ENCODE measurements around the gene TNK2. TPM values are rescaled to one million over a fixed set of nuclear protein-coding genes. Genes with fewer than 3 reads are reported as not detected.
"Not testable (repeated sequence)": the region's sequence is repeated elsewhere in the genome, so short reads cannot be mapped to it uniquely, and the experiment has no call there.

Gene TNK2
- total RNA-seq, 1 donor from 2014 or later: 46.2 TPM

DNA sequence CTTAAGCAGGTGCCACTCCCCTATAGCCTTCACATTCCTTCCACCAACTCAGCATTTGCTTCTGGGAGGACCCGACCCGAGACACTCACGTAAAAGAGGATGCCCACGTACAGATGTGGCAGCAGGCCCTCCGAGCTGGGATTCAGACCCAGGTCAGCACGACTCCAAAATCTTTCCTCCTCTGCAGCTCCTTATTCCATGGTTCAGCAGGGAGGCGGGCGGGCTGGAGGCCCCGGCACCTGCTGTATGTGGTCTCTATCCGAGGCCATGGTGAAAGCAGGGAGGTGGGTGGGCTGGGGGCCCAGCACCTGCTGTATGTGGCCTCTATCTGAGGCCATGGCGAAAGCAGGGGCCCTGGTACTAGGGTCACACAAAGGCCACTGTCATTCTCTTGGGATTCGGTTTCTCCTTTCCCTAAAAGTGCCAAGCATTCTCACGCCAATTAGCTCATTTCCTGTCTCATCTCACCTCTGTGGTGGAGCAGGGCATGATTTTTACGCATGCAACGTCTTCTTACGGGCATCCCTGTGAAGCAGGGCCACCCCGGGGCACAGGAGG lies 90.7 kb downstream of the TNK2 start:
- no peak for DNase-seq
- peaks cover 3% of the 10 kb centered on the region for H3K27me3 Mint-ChIP-seq (ENCODE audit: unreplicated experiment)
- no peaks in the 10 kb centered on the region for H3K36me3 Mint-ChIP-seq (ENCODE audit: unreplicated experiment)
- H3K4me3 Mint-ChIP-seq (ENCODE audit: unreplicated experiment): no peak overlapping the region
- H3K9me3 Mint-ChIP-seq (ENCODE audit: unreplicated experiment): peaks cover 4% of the 10 kb centered on the region
- TF ChIP-seq, protein P1, sequence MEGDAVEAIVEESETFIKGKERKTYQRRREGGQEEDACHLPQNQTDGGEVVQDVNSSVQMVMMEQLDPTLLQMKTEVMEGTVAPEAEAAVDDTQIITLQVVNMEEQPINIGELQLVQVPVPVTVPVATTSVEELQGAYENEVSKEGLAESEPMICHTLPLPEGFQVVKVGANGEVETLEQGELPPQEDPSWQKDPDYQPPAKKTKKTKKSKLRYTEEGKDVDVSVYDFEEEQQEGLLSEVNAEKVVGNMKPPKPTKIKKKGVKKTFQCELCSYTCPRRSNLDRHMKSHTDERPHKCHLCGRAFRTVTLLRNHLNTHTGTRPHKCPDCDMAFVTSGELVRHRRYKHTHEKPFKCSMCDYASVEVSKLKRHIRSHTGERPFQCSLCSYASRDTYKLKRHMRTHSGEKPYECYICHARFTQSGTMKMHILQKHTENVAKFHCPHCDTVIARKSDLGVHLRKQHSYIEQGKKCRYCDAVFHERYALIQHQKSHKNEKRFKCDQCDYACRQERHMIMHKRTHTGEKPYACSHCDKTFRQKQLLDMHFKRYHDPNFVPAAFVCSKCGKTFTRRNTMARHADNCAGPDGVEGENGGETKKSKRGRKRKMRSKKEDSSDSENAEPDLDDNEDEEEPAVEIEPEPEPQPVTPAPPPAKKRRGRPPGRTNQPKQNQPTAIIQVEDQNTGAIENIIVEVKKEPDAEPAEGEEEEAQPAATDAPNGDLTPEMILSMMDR (IDR thresholded peaks at IDR 0.05; ENCODE audit: partially characterized antibody, unreplicated experiment): no peak
- H3K27ac Mint-ChIP-seq (ENCODE audit: unreplicated experiment): no peak overlapping the region
- H3K4me1 Mint-ChIP-seq (ENCODE audit: low read depth, unreplicated experiment): peaks cover 1% of the 10 kb centered on the region

DNA sequence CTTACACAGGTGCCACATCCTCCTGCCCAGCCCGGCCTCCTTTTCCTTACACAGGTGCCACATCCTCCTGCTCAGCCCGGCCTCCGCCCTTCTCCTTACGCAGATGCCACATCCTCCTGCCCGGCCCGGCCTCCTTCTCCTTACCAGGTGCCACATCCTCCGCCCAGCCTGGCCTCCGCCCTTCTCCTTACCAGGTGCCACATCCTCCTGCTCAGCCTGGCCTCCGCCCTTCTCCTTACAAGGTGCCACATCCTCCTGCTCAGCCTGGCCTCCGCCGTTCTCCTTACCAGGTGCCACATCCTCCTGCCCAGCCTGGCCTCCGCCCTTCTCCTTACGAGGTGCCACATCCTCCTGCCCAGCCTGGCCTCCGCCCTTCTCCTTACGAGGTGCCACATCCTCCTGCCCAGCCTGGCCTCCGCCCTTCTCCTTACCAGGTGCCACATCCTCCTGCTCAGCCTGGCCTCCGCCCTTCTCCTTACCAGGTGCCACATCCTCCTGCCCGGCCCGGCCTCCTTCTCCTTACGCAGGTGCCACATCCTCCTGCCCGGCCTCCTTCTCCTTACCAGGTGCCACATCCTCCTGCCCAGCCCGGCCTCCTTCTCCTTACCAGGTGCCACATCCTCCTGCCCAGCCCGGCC lies 92.0 kb downstream of the TNK2 start:
- not testable (repeated sequence) for H3K9me3 Mint-ChIP-seq (ENCODE audit: unreplicated experiment); H3K36me3 Mint-ChIP-seq (ENCODE audit: unreplicated experiment); DNase-seq; H3K27me3 Mint-ChIP-seq (ENCODE audit: unreplicated experiment); H3K4me3 Mint-ChIP-seq (ENCODE audit: unreplicated experiment); H3K4me1 Mint-ChIP-seq (ENCODE audit: low read depth, unreplicated experiment); H3K27ac Mint-ChIP-seq (ENCODE audit: unreplicated experiment)

DNA sequence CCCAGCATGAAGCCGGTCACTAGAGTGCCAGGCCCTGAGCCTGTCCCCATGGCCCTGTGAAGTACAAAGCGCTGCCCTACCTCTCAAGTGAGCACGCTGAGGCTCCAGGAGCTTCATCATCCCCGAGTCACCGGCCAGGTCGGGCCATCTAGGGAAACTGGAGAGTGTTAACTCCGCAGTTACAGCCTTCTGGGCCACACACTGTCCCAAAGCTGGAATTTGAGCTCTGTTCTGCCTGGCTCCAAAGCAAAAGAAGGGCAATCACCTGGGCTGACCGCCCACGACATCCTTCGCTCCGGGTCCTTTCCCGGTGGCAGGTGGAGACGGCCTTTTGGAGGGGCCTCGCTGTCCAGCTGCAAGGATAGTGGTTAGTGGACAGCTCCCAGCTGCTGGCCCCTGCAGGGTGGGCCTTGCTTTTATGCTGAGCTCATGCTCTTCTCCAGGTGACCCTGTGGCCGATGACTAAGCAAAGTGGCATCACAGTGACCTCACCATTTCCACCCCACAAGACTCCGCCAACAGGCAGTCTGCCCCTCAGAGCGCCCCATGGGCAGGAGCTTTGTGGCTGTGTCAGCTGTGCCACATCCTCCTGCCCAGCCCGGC lies 93.1 kb downstream of the TNK2 start:
- peaks cover 4% of the 10 kb centered on the region for H3K27me3 Mint-ChIP-seq (ENCODE audit: unreplicated experiment)
- H3K4me3 Mint-ChIP-seq (ENCODE audit: unreplicated experiment): no peak overlapping the region
- no peaks in the 10 kb centered on the region for H3K36me3 Mint-ChIP-seq (ENCODE audit: unreplicated experiment)
- TF ChIP-seq, protein P1 (IDR thresholded peaks at IDR 0.05; ENCODE audit: partially characterized antibody, unreplicated experiment): no peak
- peaks cover 4% of the 10 kb centered on the region for H3K9me3 Mint-ChIP-seq (ENCODE audit: unreplicated experiment)
- H3K4me1 Mint-ChIP-seq (ENCODE audit: low read depth, unreplicated experiment): peaks cover 1% of the 10 kb centered on the region
- no peak overlapping the region for H3K27ac Mint-ChIP-seq (ENCODE audit: unreplicated experiment)
- DNase-seq: no peak

DNA sequence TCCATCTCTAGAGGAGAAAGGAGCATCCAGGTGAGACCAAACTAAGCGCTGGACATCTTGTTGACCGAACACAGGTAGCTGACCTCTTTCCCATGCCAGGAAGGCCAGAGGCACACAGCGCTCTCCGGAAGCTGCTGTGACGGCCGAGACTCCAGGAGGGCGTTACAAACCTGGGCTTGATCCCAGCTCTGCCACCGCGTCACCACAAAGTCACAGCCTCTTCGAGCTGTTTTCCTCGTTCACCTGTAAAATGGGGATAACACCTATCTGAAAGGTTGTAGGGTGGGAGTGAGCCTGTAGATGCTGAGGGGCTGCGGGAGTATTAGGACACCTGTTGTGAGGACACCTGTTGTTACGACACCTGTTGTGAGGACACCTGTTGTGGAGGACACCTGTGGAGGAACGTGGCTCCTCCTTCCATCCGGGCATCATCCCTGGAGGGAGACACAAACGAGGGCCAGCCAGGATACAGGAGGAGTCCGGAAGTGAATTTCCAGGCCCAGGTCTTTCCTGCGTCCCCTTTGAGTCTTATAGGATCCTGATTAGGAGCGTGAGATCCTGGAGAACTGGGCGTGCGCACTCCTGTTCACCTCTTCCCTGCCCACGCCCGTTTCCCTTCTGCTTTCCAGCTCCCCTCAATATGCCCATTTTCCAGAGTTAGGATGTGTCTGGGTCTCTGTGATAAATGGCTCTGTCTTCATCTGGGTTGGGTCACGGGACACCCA lies 94.3 kb downstream of the TNK2 start:
- H3K27ac Mint-ChIP-seq (ENCODE audit: unreplicated experiment): no peak overlapping the region
- TF ChIP-seq, protein P1 (IDR thresholded peaks at IDR 0.05; ENCODE audit: partially characterized antibody, unreplicated experiment): no peak
- H3K4me1 Mint-ChIP-seq (ENCODE audit: low read depth, unreplicated experiment): peaks cover 2% of the 10 kb centered on the region

More for the DNA sequence above, 94.3 kb downstream of the TNK2 start:
- Mint-ChIP-seq H3K27me3 (ENCODE audit: unreplicated experiment) (peaks cover 4% of the 10 kb centered on the region), H3K9me3 (ENCODE audit: unreplicated experiment) (peaks cover 4% of the 10 kb centered on the region), H3K36me3 (ENCODE audit: unreplicated experiment) (no peaks in the 10 kb centered on the region), H3K4me3 (ENCODE audit: unreplicated experiment) (no peak overlapping the region)
- no peak for DNase-seq

Small RNAs within 50 kb of the gene (microRNA-seq; reads per million reads assigned to microRNA genes)
- gene MIR6829 (ENCODE audit: unreplicated experiment): 0.69 reads per million

Other genes starting within 250 kb of the TNK2 start
- gene MUC20, start 187.6 kb downstream of the TNK2 start, total RNA-seq (ENCODE audit: unreplicated experiment): not detected
- gene MUC4, start 96.6 kb downstream of the TNK2 start, total RNA-seq (ENCODE audit: unreplicated experiment): 2.5 TPM
- 35.8 TPM for gene TFRC, start 173.5 kb upstream of the TNK2 start, total RNA-seq (ENCODE audit: unreplicated experiment)